Prostate gland (tissue), 2 donors: ENCODE results near the gene PPP1R36. TPM values are rescaled to one million over a fixed set of nuclear protein-coding genes. Genes with fewer than 3 reads are reported as not detected.

Experiments used
- DNase-seq: peaks from one replicate; pipeline ENCODE4 v3.0.0-alpha.2; 2019; ENCODE audit warnings: low spot score
- H3K27ac ChIP-seq, 2 donors: fragments of 200-600 bp; sonication (generic); 2 replicates each; pipeline ENCODE4 v1.5.1; 2017 to 2019
- H3K27me3 ChIP-seq: fragments of 200-600 bp; sonication (generic); replicated peaks from 2 replicates; pipeline ENCODE4 v1.5.1; 2019; ENCODE audit not compliant: insufficient read depth
- H3K36me3 ChIP-seq, 2 donors: fragments of 200-600 bp; sonication (generic); 1 replicate in 1 of 2; 2 replicates in 1 of 2; pipeline versions ENCODE4 v1.5.1 to v1.8.1; 2017 to 2019
- H3K4me1 ChIP-seq: fragments of 200-600 bp; sonication (generic); replicated peaks from 2 replicates; pipeline ENCODE4 v1.5.1; 2019
- H3K4me3 ChIP-seq, 2 donors: fragments of 200-600 bp; sonication (generic); 2 replicates each; pipeline ENCODE4 v1.5.1; 2017 to 2019
- H3K9me3 ChIP-seq: fragments of 200-600 bp; sonication (generic); 2 replicates; pipeline ENCODE4 v1.5.1; 2017
- CTCF ChIP-seq, 4 experiments: fragments of 200-600 bp in 2 of 4; fragments of 450-650 bp in 2 of 4; sonication (generic) in 2 of 4; IDR thresholded peaks; 1 replicate in 3 of 4; 2 replicates in 1 of 4; pipeline ENCODE4 v1.5.1; 2016 to 2019; ENCODE audit warnings: antibody characterized with exemption in 4 of 4, mild to moderate bottlenecking in 2 of 4, moderate library complexity in 2 of 4
- POLR2A ChIP-seq: fragments of 450-650 bp; IDR thresholded peaks from one replicate; pipeline ENCODE4 v1.6.1; 2016; ENCODE audit warnings: antibody characterized with exemption, mild to moderate bottlenecking
- POLR2AphosphoS5 ChIP-seq: sonication (generic); formaldehyde crosslinking; IDR thresholded peaks from one replicate; pipeline ENCODE4 v1.6.1; 2017; ENCODE audit warnings: antibody characterized with exemption
- WGBS: methylation state at CpG from one replicate; pipeline ENCODE4 v1.1.5; 2018; 5-methylcytosine and 5-hydroxymethylcytosine counted together
- intact Hi-C: fragments of 100-400 bp; cut with DNase I; formaldehyde crosslinking; loops from one replicate; pipeline ENCODE4 v1.14.2; 2022
- total RNA-seq, 2 donors: library from RNA; depleted of rRNA; stranded (reverse); fragments of >200 nt; gene quantifications; one replicate each; pipeline ENCODE4 v1.1.0, GENCODE V29; 2016

The PPP1R36 gene
- total RNA-seq, 2 donors from 2014 or later: 2.0 to 8.6 TPM

GRCh38 chr14:64594438-64594837 lies 44.7 kb downstream of the PPP1R36 start:
- Histone ChIP-seq H3K4me1 (no peaks in the 10 kb centered on the region), H3K4me3 (no peak overlapping the region), H3K36me3 (peaks cover 0 to 2% of the 10 kb centered on the region in 2 donors), H3K9me3 (no peaks in the 10 kb centered on the region), H3K27ac (no peak overlapping the region), H3K27me3 (no peaks in the 10 kb centered on the region)
- TF ChIP-seq CTCF (IDR thresholded peaks at IDR 0.05) (no peak), POLR2A (no peak), POLR2AphosphoS5 (no peak)
- intact Hi-C loops: no loop called here
- WGBS: 61% methylated on average over 2 of the region's 2 CpGs
- DNase-seq: no peak

GRCh38 chr14:64598404-64598803 lies 48.6 kb downstream of the PPP1R36 start:
- intact Hi-C loops: no loop called here
- H3K4me3 ChIP-seq: no peak overlapping the region
- WGBS: 74% methylated on average over 4 of the region's 4 CpGs
- no peaks in the 10 kb centered on the region for H3K27me3 ChIP-seq
- peaks cover 0 to 2% of the 10 kb centered on the region in 2 donors for H3K36me3 ChIP-seq
- H3K4me1 ChIP-seq: no peaks in the 10 kb centered on the region
- TF ChIP-seq POLR2AphosphoS5 (no peak), POLR2A (no peak), CTCF (IDR thresholded peaks at IDR 0.05) (no peak)
- no peaks in the 10 kb centered on the region for H3K9me3 ChIP-seq
- DNase-seq: no peak
- no peak overlapping the region for H3K27ac ChIP-seq

GRCh38 chr14:64601571-64601970 lies 51.8 kb downstream of the PPP1R36 start:
- intact Hi-C loops: no loop called here
- Histone ChIP-seq H3K4me1 (no peaks in the 10 kb centered on the region), H3K27ac (no peak overlapping the region), H3K4me3 (no peak overlapping the region), H3K36me3 (no peaks in the 10 kb centered on the region), H3K9me3 (no peaks in the 10 kb centered on the region), H3K27me3 (no peaks in the 10 kb centered on the region)
- DNase-seq: no peak
- 38% methylated on average over 38 of the region's 38 CpGs for WGBS
- TF ChIP-seq POLR2A (no peak), POLR2AphosphoS5 (no peak), CTCF (IDR thresholded peaks at IDR 0.05) (no peak)

GRCh38 chr14:64602826-64603225 lies 53.1 kb downstream of the PPP1R36 start:
- no peaks in the 10 kb centered on the region for H3K27me3 ChIP-seq
- TF ChIP-seq POLR2AphosphoS5: no peak
- TF ChIP-seq POLR2A: no peak
- no peak overlapping the region for H3K4me3 ChIP-seq
- WGBS: 53% methylated on average over 2 of the region's 2 CpGs
- no peaks in the 10 kb centered on the region for H3K9me3 ChIP-seq
- no peak for DNase-seq
- H3K27ac ChIP-seq: no peak overlapping the region
- intact Hi-C loops: no loop called here
- H3K36me3 ChIP-seq: no peaks in the 10 kb centered on the region
- no peaks in the 10 kb centered on the region for H3K4me1 ChIP-seq

- intact Hi-C loops: no loop called here
- Histone ChIP-seq H3K27ac (no peak overlapping the region), H3K36me3 (no peaks in the 10 kb centered on the region), H3K4me1 (no peaks in the 10 kb centered on the region), H3K9me3 (no peaks in the 10 kb centered on the region), H3K4me3 (no peak overlapping the region), H3K27me3 (no peaks in the 10 kb centered on the region)
- DNase-seq: no peak
- 96% methylated on average over 1 of the region's 1 CpG for WGBS
- TF ChIP-seq POLR2A (no peak), POLR2AphosphoS5 (no peak), CTCF (IDR thresholded peaks at IDR 0.05) (no peak)
Measured at GRCh38 chr14:64604001-64604400, 54.2 kb downstream of the PPP1R36 start.
